K562 (cell line): ENCODE measurements around the gene SHISA9. TPM values are rescaled to one million over a fixed set of nuclear protein-coding genes. Genes with fewer than 3 reads are reported as not detected.

Experiments
- ATAC-seq: fragments of 200-7000 bp; cut with Tn5 transposase; 3 replicates; pipeline ENCODE4 v1.9.1; 2020; ENCODE audit warnings: moderate library complexity
- BruUV-seq: library from RNA; stranded (reverse); fragments of 400-500 nt; replicated peaks from 2 replicates; lab custom pipeline; 2021; lab: Mats Ljungman, UMichigan
- CTCF ChIA-PET: fragments of 300-600 bp; formaldehyde crosslinking; extraction: SDS; loops from one replicate; lab custom pipeline; 2021; ENCODE audit warnings: low intra/inter-chr PET ratio; lab: Yijun Ruan, JAX
- POLR2A ChIA-PET: fragments of 300-600, 350-650 bp; sonication (Branson Sonifier 250); formaldehyde crosslinking; extraction: SDS; loops from one replicate; lab custom pipeline; 2021; ENCODE audit warnings: antibody characterized with exemption, inconsistent platforms; lab: Yijun Ruan, JAX
- DNase-seq, 4 experiments: peaks; one replicate each; pipeline versions ENCODE4 v3.0.0 to v3.0.0-alpha.2; 2011 to 2018; ENCODE audit warnings: low spot score in 3 of 4, mixed read lengths in 3 of 4; ENCODE audit errors: extremely low read depth in 1 of 4
- FAIRE-seq: peaks from 2 replicates; lab custom pipeline; 2011; peaks lifted over from hg19 to GRCh38; lab: Jason Lieb, UNC
- H2AFZ ChIP-seq: 2 replicates; pipeline ENCODE4 v1.6.0; 2011; ENCODE audit warnings: low read depth, low read length, control low read depth, inconsistent platforms
- H3K27ac ChIP-seq: fragments of 200-600 bp; 3 replicates; pipeline ENCODE4 v1.8.0; 2011; ENCODE audit warnings: low read depth, mild to moderate bottlenecking, control low read depth, inconsistent platforms, low read length, moderate library complexity, mixed read lengths; ENCODE audit errors: extremely low read depth
- H3K27me3 ChIP-seq, 2 experiments: fragments of 300-600 bp in 1 of 2; 2 replicates in 1 of 2; 3 replicates in 1 of 2; pipeline versions ENCODE4 v1.6.0 to v1.8.0; 2011; ENCODE audit warnings: inconsistent platforms in 2 of 2, low read length in 2 of 2, mild to moderate bottlenecking in 1 of 2, mixed read lengths in 1 of 2, moderate library complexity in 1 of 2; ENCODE audit not compliant: control insufficient read depth in 2 of 2, insufficient read depth in 2 of 2
- H3K36me3 ChIP-seq: fragments of 300-600 bp; 3 replicates; pipeline ENCODE4 v1.8.0; 2011; ENCODE audit warnings: mild to moderate bottlenecking, low read length, inconsistent platforms; ENCODE audit not compliant: control insufficient read depth, insufficient read depth
- H3K4me1 ChIP-seq, 2 experiments: fragments of 200-600 bp in 1 of 2; replicated peaks in 1 of 2; 2 replicates in 1 of 2; 3 replicates in 1 of 2; pipeline versions ENCODE4 v1.5.1 to v1.8.0; 2011; ENCODE audit warnings: inconsistent platforms in 2 of 2, low read length in 2 of 2, mild to moderate bottlenecking in 1 of 2, mixed read lengths in 1 of 2, moderate library complexity in 1 of 2; ENCODE audit not compliant: control insufficient read depth in 2 of 2, insufficient read depth in 2 of 2
- H3K4me2 ChIP-seq: 2 replicates; pipeline ENCODE4 v1.6.1; 2011; ENCODE audit warnings: low read length, control low read depth, inconsistent platforms, mixed read lengths; ENCODE audit not compliant: insufficient read depth
- H3K4me3 ChIP-seq: fragments of 200-600 bp; sonication (generic), shearing (Covaris generic); 2 replicates; pipeline ENCODE4 v1.5.1; 2016; ENCODE audit warnings: control low read depth, inconsistent platforms
- H3K79me2 ChIP-seq: fragments of 200-600 bp; 3 replicates; pipeline ENCODE4 v1.8.0; 2011; ENCODE audit warnings: low read length, inconsistent platforms; ENCODE audit not compliant: control insufficient read depth, insufficient read depth
- H3K9ac ChIP-seq, 2 experiments: 2 replicates each; pipeline versions ENCODE4 v1.6.0 to v1.6.1; 2011; ENCODE audit warnings: low read depth in 2 of 2, low read length in 2 of 2, control low read depth in 1 of 2, inconsistent platforms in 1 of 2, mild to moderate bottlenecking in 1 of 2, mixed read lengths in 1 of 2; ENCODE audit not compliant: insufficient read depth in 1 of 2
- H3K9me1 ChIP-seq: one replicate; pipeline ENCODE4 v1.6.0; 2011; ENCODE audit warnings: inconsistent platforms, mild to moderate bottlenecking, low read length, moderate library complexity; ENCODE audit not compliant: control insufficient read depth, insufficient read depth
- H3K9me3 ChIP-seq: replicated peaks from 2 replicates; pipeline ENCODE4 v1.5.1; 2011; ENCODE audit warnings: low read depth, low read length, inconsistent platforms; ENCODE audit not compliant: control insufficient read depth, insufficient read depth
- H4K20me1 ChIP-seq: replicated peaks from 2 replicates; pipeline ENCODE4 v1.6.1; 2011; ENCODE audit warnings: low read length, inconsistent platforms, mixed read lengths; ENCODE audit not compliant: control insufficient read depth, insufficient read depth
- CREB1 ChIP-seq, 2 experiments: sonication (generic) in 1 of 2; formaldehyde crosslinking in 1 of 2; IDR thresholded peaks; 2 replicates each; pipeline versions ENCODE4 v1.6.1 to v1.8.0; 2012 to 2022; ENCODE audit warnings: inconsistent platforms in 1 of 2, mild to moderate bottlenecking in 1 of 2, missing genetic modification reagents in 1 of 2, moderate library complexity in 1 of 2
- FOXA1 ChIP-seq: fragments of 450-650 bp; IDR thresholded peaks from 2 replicates; pipeline ENCODE4 v1.6.1; 2016; ENCODE audit warnings: mild to moderate bottlenecking, borderline replicate concordance
- HDAC3 ChIP-seq: fragments of 450-650 bp; IDR thresholded peaks from 2 replicates; pipeline ENCODE4 v1.6.1; 2018; ENCODE audit warnings: borderline replicate concordance, mild to moderate bottlenecking, moderate library complexity; ENCODE audit not compliant: partially characterized antibody
- KAT2B ChIP-seq: IDR thresholded peaks from one replicate; pipeline ENCODE4 v1.6.1; 2012; ENCODE audit warnings: low read depth, mild to moderate bottlenecking, control low read depth, inconsistent platforms, low read length, moderate library complexity
- NCOA6 ChIP-seq: fragments of 450-650 bp; IDR thresholded peaks from 2 replicates; pipeline ENCODE4 v1.6.1; 2017; ENCODE audit warnings: mild to moderate bottlenecking
- PHF20 ChIP-seq: fragments of 450-650 bp; IDR thresholded peaks from 2 replicates; pipeline ENCODE4 v1.6.1; 2018; ENCODE audit not compliant: partially characterized antibody
- RCOR1 ChIP-seq, 2 experiments: IDR thresholded peaks; 2 replicates each; pipeline ENCODE4 v1.6.1; 2012; ENCODE audit warnings: low read depth in 2 of 2, low read length in 2 of 2, borderline replicate concordance in 1 of 2, improper control_type of control experiment in 1 of 2
- THRA ChIP-seq: fragments of 450-650 bp; IDR thresholded peaks from 2 replicates; pipeline ENCODE4 v1.6.1; 2017; ENCODE audit warnings: mild to moderate bottlenecking, moderate library complexity
- TSHZ1 ChIP-seq: fragments of 250-450 bp; sonication (Bioruptor Pico); IDR thresholded peaks from 2 replicates; pipeline ENCODE4 v1.4.0; 2020; ENCODE audit warnings: mild to moderate bottlenecking, moderate library complexity
- ZBTB2 ChIP-seq: fragments of 450-650 bp; IDR thresholded peaks from 2 replicates; pipeline ENCODE4 v1.6.1; 2016; ENCODE audit warnings: antibody characterized with exemption
- ZNF232 ChIP-seq: sonication (generic); formaldehyde crosslinking; IDR thresholded peaks from 2 replicates; pipeline ENCODE4 v1.8.0; 2022; ENCODE audit warnings: mild to moderate bottlenecking, missing genetic modification reagents
- ZNF311 ChIP-seq: fragments of 250-450 bp; sonication (Bioruptor Pico); IDR thresholded peaks from 2 replicates; pipeline ENCODE4 v1.4.0; 2020; ENCODE audit warnings: mild to moderate bottlenecking, moderate library complexity
- ZNF780A ChIP-seq: fragments of 250-450 bp; sonication (Bioruptor Pico); IDR thresholded peaks from 2 replicates; pipeline ENCODE4 v1.5.0; 2021; ENCODE audit warnings: mild to moderate bottlenecking
- WGBS: fragments of 100-300 bp; shearing (Covaris generic); methylation state at CpG from one replicate; pipeline ENCODE4 v1.1.6; 2016; ENCODE audit warnings: low coverage, mixed read lengths; ENCODE audit not compliant: insufficient coverage; ENCODE audit errors: missing lambda C conversion rate; 5-methylcytosine and 5-hydroxymethylcytosine counted together
- in situ Hi-C: fragments of 300-500 bp; cut with MboI; formaldehyde crosslinking; loops from 4 replicates; pipeline ENCODE4 v1.15.0; 2018; ENCODE audit warnings: inconsistent platforms, mixed read lengths
- intact Hi-C: fragments of 100-400 bp; cut with micrococcal nuclease; formaldehyde crosslinking; loops from 2 replicates; pipeline ENCODE4 v1.14.2; 2022
- polyA plus RNA-seq, 8 experiments: library from polyadenylated mRNA; depleted of rRNA in 4 of 8; stranded (reverse) in 5 of 8; unstranded in 3 of 8; fragments of >200 nt; fragmentation: Nextera tagmentation in 2 of 8; fragmentation: Illumina TruSeq in 1 of 8; extraction: Ambion mirVana in 2 of 8; extraction: Trizol in 1 of 8; gene quantifications; 2 replicates each; pipeline versions ENCODE4 v1.2.1 to v1.2.3, GENCODE V29; 2011 to 2014; ENCODE audit warnings: inconsistent platforms in 1 of 8, missing spikeins in 1 of 8
- total RNA-seq, 7 experiments: library from RNA; depleted of rRNA in 6 of 7; stranded (reverse); fragments of >200 nt in 6 of 7; fragmentation: Illumina TruSeq in 2 of 7; extraction: Trizol in 2 of 7; gene quantifications; 2 replicates each; pipeline versions ENCODE4 v1.2.1 to v1.2.3, GENCODE V29; 2011 to 2021; ENCODE audit warnings: low replicate concordance in 1 of 7

The SHISA9 gene
- total and polyA plus RNA-seq, 9 of the 15 experiments (the other 6 are each of a cell fraction or from before 2014, with no cell fraction given) = under 0.01 to 0.16 (median 0.01) TPM; not detected in 6

GRCh38 chr16:13229039-13229438 is 327.6 kb downstream of the SHISA9 start (continued):
- TF ChIP-seq TSHZ1 (CRISPR knock-in tag) (no peak), KAT2B (no peak), THRA (no peak)

- H3K4me1 ChIP-seq = no peaks in the 10 kb centered on the region
- TF ChIP-seq FOXA1 = no peak
- no peak for TF ChIP-seq ZNF780A (CRISPR knock-in tag)
- no peak for TF ChIP-seq CREB1 (IDR thresholded peaks at IDR 0.05)
- no peak for TF ChIP-seq CREB1 (CRISPR knock-in tag; IDR thresholded peaks at IDR 0.05)
- no peak for TF ChIP-seq ZNF232 (CRISPR knock-in tag)
- TF ChIP-seq PHF20 = no peak
- TF ChIP-seq RCOR1 (IDR thresholded peaks at IDR 0.05; ENCODE audit: borderline replicate concordance in 1 of 2, low read depth in 2 of 2, low read length in 2 of 2) = no peak
- TF ChIP-seq ZNF311 (CRISPR knock-in tag) = no peak
- no peak for TF ChIP-seq HDAC3
- TF ChIP-seq ZBTB2 = no peak
- TF ChIP-seq NCOA6 = no peak
Observed at GRCh38 chr16:13231365-13231764, 330.0 kb downstream of the SHISA9 start.

More at GRCh38 chr16:13231365-13231764, 330.0 kb downstream of the SHISA9 start:
- no peak for FAIRE-seq
- no peak overlapping the region for H2AFZ ChIP-seq
- no peaks in the 10 kb centered on the region for H4K20me1 ChIP-seq
- no peak for DNase-seq
- H3K4me3 ChIP-seq = no peak overlapping the region
- no peak overlapping the region for H3K4me2 ChIP-seq
- H3K79me2 ChIP-seq = no peaks in the 10 kb centered on the region
- no peaks in the 10 kb centered on the region for H3K9me1 ChIP-seq
- no TSS peak for BruUV-seq
- H3K9me3 ChIP-seq = no peaks in the 10 kb centered on the region
- 0% methylated on average over 4 of the region's 4 CpGs for WGBS
- intact Hi-C loops (no loop called here), in situ Hi-C loops (no loop called here)
- ChIA-PET CTCF (no interaction called here), POLR2A (no interaction called here)
- no peak overlapping the region for H3K27ac ChIP-seq
- no peaks in the 10 kb centered on the region for H3K36me3 ChIP-seq
- peaks cover 0 to 9% of the 10 kb centered on the region in 2 experiments; a peak in 2 of 5 replicates for H3K27me3 ChIP-seq
- no peak overlapping the region for H3K9ac ChIP-seq
- ATAC-seq = no peak
